ENCODE measurements around the gene PXMP2. TPM values are rescaled to one million over a fixed set of nuclear protein-coding genes. Genes with fewer than 3 reads are reported as not detected.

The PXMP2 gene
- total and polyA plus RNA-seq, 2 donors from 2014 or later = 23.4 to 90.9 TPM

- Histone ChIP-seq H3K27me3 (ENCODE audit: control insufficient read depth, insufficient read depth, low read length) (no peaks in the 10 kb centered on the region), H3K9ac (ENCODE audit: low read length in 3 of 3) (no peak overlapping the region), H3K27ac (ENCODE audit: low read depth in 2 of 2, low read length in 2 of 2) (no peak overlapping the region), H3K4me1 (ENCODE audit: control insufficient read depth in 2 of 3, insufficient read depth in 2 of 3, low read depth in 1 of 3, low read length in 3 of 3) (no peaks in the 10 kb centered on the region), H3K9me3 (ENCODE audit: control insufficient read depth in 2 of 3, insufficient read depth in 1 of 3, low read length in 3 of 3) (no peaks in the 10 kb centered on the region), H3K4me3 (ENCODE audit: low read length in 3 of 3) (no peak overlapping the region), H3K36me3 (ENCODE audit: control insufficient read depth in 2 of 3, insufficient read depth in 3 of 3, low read length in 3 of 3) (peaks cover 8 to 23% (median 9%) of the 10 kb centered on the region in 3 donors)
- FAIRE-seq = no peak
- DNase-seq = no peak
- intact Hi-C loops (cut with DNase I) = no loop called here
- TF ChIP-seq CTCF (IDR thresholded peaks at IDR 0.05; ENCODE audit: borderline replicate concordance, extremely low read depth, insufficient read depth) = no peak
These were observed 18.9 kb upstream of the PXMP2 start for GRCh38 chr12:132668191-132669088.

- H3K9me3 ChIP-seq (ENCODE audit: control insufficient read depth in 2 of 3, insufficient read depth in 1 of 3, low read length in 3 of 3) = no peaks in the 10 kb centered on the region
- no peak for DNase-seq
- intact Hi-C loops (cut with DNase I) = no loop called here
- no peak for FAIRE-seq
- no peaks in the 10 kb centered on the region for H3K4me1 ChIP-seq (ENCODE audit: control insufficient read depth in 2 of 3, insufficient read depth in 2 of 3, low read depth in 1 of 3, low read length in 3 of 3)
- no peak overlapping the region for H3K9ac ChIP-seq (ENCODE audit: low read length in 3 of 3)
- H3K27ac ChIP-seq (ENCODE audit: low read depth in 2 of 2, low read length in 2 of 2) = no peak overlapping the region
- TF ChIP-seq CTCF (IDR thresholded peaks at IDR 0.05; ENCODE audit: borderline replicate concordance, extremely low read depth, insufficient read depth) = no peak
- peaks cover 8 to 23% (median 9%) of the 10 kb centered on the region in 3 donors for H3K36me3 ChIP-seq (ENCODE audit: control insufficient read depth in 2 of 3, insufficient read depth in 3 of 3, low read length in 3 of 3)
- no peaks in the 10 kb centered on the region for H3K27me3 ChIP-seq (ENCODE audit: control insufficient read depth, insufficient read depth, low read length)
- H3K4me3 ChIP-seq (ENCODE audit: low read length in 3 of 3) = no peak overlapping the region
These were observed 18.1 kb upstream of the PXMP2 start for GRCh38 chr12:132669166-132669879.

- H3K4me1 ChIP-seq (ENCODE audit: control insufficient read depth in 2 of 3, insufficient read depth in 2 of 3, low read depth in 1 of 3, low read length in 3 of 3) = no peaks in the 10 kb centered on the region
- no peak for DNase-seq
- peaks cover 4 to 22% (median 14%) of the 10 kb centered on the region in 3 donors for H3K36me3 ChIP-seq (ENCODE audit: control insufficient read depth in 2 of 3, insufficient read depth in 3 of 3, low read length in 3 of 3)
- no peak for TF ChIP-seq CTCF (IDR thresholded peaks at IDR 0.05; ENCODE audit: borderline replicate concordance, extremely low read depth, insufficient read depth)
- intact Hi-C loops (cut with DNase I) = no loop called here
- H3K27me3 ChIP-seq (ENCODE audit: control insufficient read depth, insufficient read depth, low read length) = no peaks in the 10 kb centered on the region
- no peak overlapping the region for H3K4me3 ChIP-seq (ENCODE audit: low read length in 3 of 3)
- FAIRE-seq = no peak
- no peaks in the 10 kb centered on the region for H3K9me3 ChIP-seq (ENCODE audit: control insufficient read depth in 2 of 3, insufficient read depth in 1 of 3, low read length in 3 of 3)
- H3K27ac ChIP-seq (ENCODE audit: low read depth in 2 of 2, low read length in 2 of 2) = no peak overlapping the region
- H3K9ac ChIP-seq (ENCODE audit: low read length in 3 of 3) = no peak overlapping the region
These were observed 15.3 kb upstream of the PXMP2 start for GRCh38 chr12:132672116-132672515.
